H1 (cell line): ENCODE results near the gene RTN3. TPM values are rescaled to one million over a fixed set of nuclear protein-coding genes. Genes with fewer than 3 reads are reported as not detected.

Experiments used
- CHD7 ChIP-seq: fragments of 300-600 bp; sonication (generic); IDR thresholded peaks from 2 replicates; pipeline ENCODE4 v1.7.1; 2012; ENCODE audit warnings: low read length, moderate library complexity, mild to moderate bottlenecking, inconsistent platforms; ENCODE audit not compliant: insufficient replicate concordance
- polyA plus RNA-seq, 7 experiments: library from polyadenylated mRNA; depleted of rRNA in 3 of 7; stranded (reverse) in 5 of 7; unstranded in 2 of 7; fragments of >200 nt in 5 of 7; fragments of 200-250 nt in 2 of 7; gene quantifications; 1 replicate in 5 of 7; 2 replicates in 1 of 7; 4 replicates in 1 of 7; pipeline versions ENCODE4 v1.2.1 to v1.2.3, GENCODE V29; 2011 to 2013; ENCODE audit warnings: missing spikeins in 2 of 7, mixed read lengths in 2 of 7
- total RNA-seq: library from RNA; stranded (reverse); fragmentation: NEBNext Ultra II Directional; extraction: Animal tissue kit (Norgen Biotek cat#: 25700); gene quantifications from 2 replicates; pipeline ENCODE4 v1.2.1, GENCODE V29; 2021

The RTN3 gene
- total and polyA plus RNA-seq, 2 of the 8 experiments (the other 6 are each of a cell fraction or from before 2014, with no cell fraction given): 160 to 203 TPM

GRCh38 chr11:63762654-63763495 is 81.6 kb downstream of the RTN3 start (continued):
- TF ChIP-seq CHD7: no peak
